MM.1S (cell line): ENCODE results near the gene CPPED1.

Experiments used
- CTCF ChIP-seq: fragments of 300-600 bp; sonication (generic); IDR thresholded peaks from 2 replicates; pipeline ENCODE4 v1.5.1; 2016; ENCODE audit warnings: antibody characterized with exemption, low read length, mixed read lengths
- EZH2 ChIP-seq: fragments of 300-600 bp; sonication (generic); optimal IDR thresholded peaks from 2 replicates; pipeline ENCODE3; 2017; ENCODE audit warnings: low read depth, mild to moderate bottlenecking, antibody characterized with exemption, low read length, mixed read lengths
- EZH2phosphoT487 ChIP-seq: fragments of 300-600 bp; sonication (generic); IDR thresholded peaks from 2 replicates; pipeline ENCODE4 v1.6.1; 2018; ENCODE audit warnings: antibody characterized with exemption, low read length

GRCh38 chr16:12699161-12699560 is 104.5 kb downstream of the CPPED1 start:
- TF ChIP-seq CTCF: no peak
- no peak for TF ChIP-seq EZH2
- TF ChIP-seq EZH2phosphoT487: no peak
